ENCODE measurements around the gene NPR3.
A peak's percentile ranks its signal among the peaks of the same experiment; 100 is the strongest.

Gene NPR3

GRCh38 chr5:32785611-32786254, 74.6 kb downstream of the NPR3 start:
- TF ChIP-seq CTCF (IDR thresholded peaks at IDR 0.05; ENCODE audit: control insufficient read depth, insufficient read depth, low read depth, low read length, missing control alignments), result no peak
- peak; percentile 66 for DNase-seq (ENCODE audit: low read depth)
- H3K4me3 ChIP-seq (ENCODE audit: control insufficient read depth, low read depth, low read length), result no peak overlapping the region

GRCh38 chr5:32786311-32786710, 75.2 kb downstream of the NPR3 start:
- no peak for TF ChIP-seq CTCF (IDR thresholded peaks at IDR 0.05; ENCODE audit: control insufficient read depth, insufficient read depth, low read depth, low read length, missing control alignments)
- no peak for DNase-seq (ENCODE audit: low read depth)
- no peak overlapping the region for H3K4me3 ChIP-seq (ENCODE audit: control insufficient read depth, low read depth, low read length)

GRCh38 chr5:32790411-32790951, 79.4 kb downstream of the NPR3 start:
- H3K4me3 ChIP-seq (ENCODE audit: control insufficient read depth, low read depth, low read length), result no peak overlapping the region
- no peak for DNase-seq (ENCODE audit: low read depth)
- TF ChIP-seq CTCF (IDR thresholded peaks at IDR 0.05; ENCODE audit: control insufficient read depth, insufficient read depth, low read depth, low read length, missing control alignments), result no peak

GRCh38 chr5:32791536-32792243, 80.6 kb downstream of the NPR3 start:
- H3K4me3 ChIP-seq (ENCODE audit: control insufficient read depth, low read depth, low read length), result no peak overlapping the region
- no peak for DNase-seq (ENCODE audit: low read depth)
- no peak for TF ChIP-seq CTCF (IDR thresholded peaks at IDR 0.05; ENCODE audit: control insufficient read depth, insufficient read depth, low read depth, low read length, missing control alignments)

- H3K4me3 ChIP-seq (ENCODE audit: control insufficient read depth, low read depth, low read length), result no peak overlapping the region
- peak; percentile 60 for TF ChIP-seq CTCF (IDR thresholded peaks at IDR 0.05; ENCODE audit: control insufficient read depth, insufficient read depth, low read depth, low read length, missing control alignments)
- DNase-seq (ENCODE audit: low read depth), result no peak
These were observed 83.0 kb downstream of the NPR3 start for GRCh38 chr5:32794086-32794485.

GRCh38 chr5:32802764-32803163, 91.6 kb downstream of the NPR3 start:
- H3K4me3 ChIP-seq (ENCODE audit: control insufficient read depth, low read depth, low read length), result no peak overlapping the region
- no peak for DNase-seq (ENCODE audit: low read depth)
- no peak for TF ChIP-seq CTCF (IDR thresholded peaks at IDR 0.05; ENCODE audit: control insufficient read depth, insufficient read depth, low read depth, low read length, missing control alignments)
